HCT116 (cell line): ENCODE measurements around the gene GSKIP. TPM values are rescaled to one million over a fixed set of nuclear protein-coding genes. Genes with fewer than 3 reads are reported as not detected.
A peak's percentile ranks its signal among the peaks of the same experiment; 100 is the strongest.

Experiments
- ATAC-seq: fragments of 200-7000 bp; cut with Tn5 transposase; 2 replicates; pipeline ENCODE4 v1.9.1; 2020; ENCODE audit warnings: mild to moderate bottlenecking, moderate library complexity
- BruUV-seq: library from RNA; stranded (reverse); fragments of 400-500 nt; replicated peaks from 2 replicates; lab custom pipeline; 2021; lab: Mats Ljungman, UMichigan
- CTCF ChIA-PET: fragments of 300-600 bp; sonication (Branson Sonifier 250); formaldehyde crosslinking; loops from one replicate; lab custom pipeline; 2021; ENCODE audit warnings: antibody characterized with exemption; lab: Charles Lee
- POLR2A ChIA-PET: fragments of 300-600, 350-600 bp; sonication (Branson Sonifier 250); formaldehyde crosslinking; loops from one replicate; lab custom pipeline; 2021; ENCODE audit warnings: antibody characterized with exemption; lab: Charles Lee
- RAD21 ChIA-PET, 2 experiments: fragments of 300-600 bp; sonication (Branson Sonifier 250); formaldehyde crosslinking; loops; one replicate each; lab custom pipeline; 2023; ENCODE audit warnings: low total read pairs in 2 of 2; ENCODE audit not compliant: uncharacterized antibody in 2 of 2, unreplicated experiment in 2 of 2, low non-redundant PET in 1 of 2; lab: Charles Lee
- DNase-seq: peaks from one replicate; pipeline ENCODE4 v3.0.0-alpha.2; 2010; ENCODE audit warnings: low read depth, low spot score
- H2AFZ ChIP-seq: fragments of 200-600 bp; shearing (Covaris generic), sonication (generic); 2 replicates; pipeline ENCODE4 v1.6.1; 2017; ENCODE audit warnings: low read depth, mixed run types, mixed read lengths, antibody characterized with exemption, low read length; ENCODE audit not compliant: poor library complexity, severe bottlenecking
- H3K27ac ChIP-seq: 2 replicates; pipeline ENCODE4 v1.5.1; 2012; ENCODE audit warnings: low read depth, low read length
- H3K27me3 ChIP-seq: fragments of 200-600 bp; sonication (generic); 2 replicates; pipeline ENCODE4 v1.6.1; 2016; ENCODE audit warnings: mixed run types, low read length, mixed read lengths; ENCODE audit not compliant: insufficient read depth
- H3K36me3 ChIP-seq, 2 experiments: fragments of 200-500 bp in 1 of 2; fragments of 200-600 bp in 1 of 2; sonication (Bioruptor generic) in 1 of 2; sonication (generic) in 1 of 2; 2 replicates each; pipeline versions ENCODE4 v1.5.1 to v1.6.1; 2014 to 2016; ENCODE audit warnings: low read length in 2 of 2, inconsistent platforms in 1 of 2, mixed read lengths in 1 of 2, mixed run types in 1 of 2; ENCODE audit not compliant: insufficient read depth in 2 of 2, control insufficient read depth in 1 of 2
- H3K4me1 ChIP-seq, 2 experiments: fragments of 200-600 bp in 1 of 2; sonication (generic) in 1 of 2; 2 replicates each; pipeline versions ENCODE4 v1.5.1 to v1.6.1; 2012 to 2017; ENCODE audit warnings: low read length in 2 of 2, inconsistent platforms in 1 of 2, mild to moderate bottlenecking in 1 of 2, mixed read lengths in 1 of 2, mixed run types in 1 of 2, moderate library complexity in 1 of 2; ENCODE audit not compliant: insufficient read depth in 2 of 2, control insufficient read depth in 1 of 2
- H3K4me2 ChIP-seq: fragments of 200-600 bp; sonication (generic); 2 replicates; pipeline ENCODE4 v1.6.1; 2017; ENCODE audit warnings: mixed run types, low read length, mixed read lengths
- H3K4me3 ChIP-seq, 2 experiments: fragments of 200-600 bp in 1 of 2; sonication (generic) in 1 of 2; replicated peaks in 1 of 2; 2 replicates each; pipeline ENCODE4 v1.5.1; 2011 to 2016; ENCODE audit warnings: low read length in 2 of 2, control low read depth in 1 of 2, low read depth in 1 of 2, mild to moderate bottlenecking in 1 of 2, mixed read lengths in 1 of 2, mixed run types in 1 of 2
- H3K79me2 ChIP-seq: fragments of 200-600 bp; sonication (generic); 2 replicates; pipeline ENCODE4 v1.6.1; 2017; ENCODE audit warnings: mild to moderate bottlenecking, mixed run types, low read length, moderate library complexity, mixed read lengths; ENCODE audit not compliant: insufficient read depth
- H3K9ac ChIP-seq: fragments of 200-600 bp; sonication (generic); 2 replicates; pipeline ENCODE4 v1.6.1; 2016; ENCODE audit warnings: low read length, mixed read lengths
- H3K9me2 ChIP-seq: fragments of 200-600 bp; sonication (generic), shearing (Covaris generic); 2 replicates; pipeline ENCODE4 v1.6.1; 2017; ENCODE audit warnings: mixed run types, mild to moderate bottlenecking, moderate library complexity; ENCODE audit not compliant: insufficient read depth
- H3K9me3 ChIP-seq, 2 experiments: fragments of 200-500 bp in 1 of 2; fragments of 200-600 bp in 1 of 2; sonication (Bioruptor generic) in 1 of 2; sonication (generic) in 1 of 2; 2 replicates each; pipeline ENCODE4 v1.6.1; 2014 to 2017; ENCODE audit warnings: low read length in 2 of 2, mixed read lengths in 2 of 2, inconsistent platforms in 1 of 2, low read depth in 1 of 2, mild to moderate bottlenecking in 1 of 2, mixed run types in 1 of 2, moderate library complexity in 1 of 2; ENCODE audit not compliant: control insufficient read depth in 1 of 2, insufficient read depth in 1 of 2
- H4K20me1 ChIP-seq: fragments of 200-600 bp; sonication (generic), shearing (Covaris generic); 2 replicates; pipeline ENCODE4 v1.6.1; 2017; ENCODE audit warnings: mixed run types, mild to moderate bottlenecking, moderate library complexity; ENCODE audit not compliant: insufficient read depth
- CBX3 ChIP-seq: IDR thresholded peaks from 2 replicates; pipeline ENCODE4 v1.6.1; 2012; ENCODE audit warnings: low read depth
- ELF1 ChIP-seq: IDR thresholded peaks from 2 replicates; pipeline ENCODE4 v1.6.1; 2012; ENCODE audit warnings: low read depth, borderline replicate concordance
- FOSL1 ChIP-seq: IDR thresholded peaks from 2 replicates; pipeline ENCODE4 v1.6.1; 2012; ENCODE audit warnings: low read depth
- POLR2AphosphoS5 ChIP-seq: IDR thresholded peaks from 2 replicates; pipeline ENCODE4 v1.6.1; 2011; ENCODE audit warnings: mild to moderate bottlenecking, low read depth, low read length, moderate library complexity
- SIN3A ChIP-seq: IDR thresholded peaks from 2 replicates; pipeline ENCODE4 v1.6.1; 2012; ENCODE audit warnings: low read depth
- TCF7L2 ChIP-seq: IDR thresholded peaks from 2 replicates; pipeline ENCODE4 v1.7.0; 2011; ENCODE audit warnings: borderline replicate concordance, inconsistent platforms; ENCODE audit not compliant: insufficient read depth, insufficient read length; ENCODE audit errors: extremely low read depth
- ZFX ChIP-seq: fragments of 450-650 bp; IDR thresholded peaks from 2 replicates; pipeline ENCODE4 v1.6.1; 2017
- intact Hi-C: fragments of 100-400 bp; cut with micrococcal nuclease; formaldehyde crosslinking; loops from 2 replicates; pipeline ENCODE4 v1.10.0; 2022
- total RNA-seq: library from RNA; stranded (reverse); gene quantifications from one replicate; pipeline ENCODE4 v1.2.1, GENCODE V29; 2021; ENCODE audit not compliant: unreplicated experiment
- TF ChIP-seq, protein P1 (sequence below): IDR thresholded peaks from 2 replicates; pipeline ENCODE4 v1.6.1; 2012; ENCODE audit warnings: low read depth

The GSKIP gene
- total RNA-seq, 1 experiment from 2014 or later: 21.7 TPM

DNA sequence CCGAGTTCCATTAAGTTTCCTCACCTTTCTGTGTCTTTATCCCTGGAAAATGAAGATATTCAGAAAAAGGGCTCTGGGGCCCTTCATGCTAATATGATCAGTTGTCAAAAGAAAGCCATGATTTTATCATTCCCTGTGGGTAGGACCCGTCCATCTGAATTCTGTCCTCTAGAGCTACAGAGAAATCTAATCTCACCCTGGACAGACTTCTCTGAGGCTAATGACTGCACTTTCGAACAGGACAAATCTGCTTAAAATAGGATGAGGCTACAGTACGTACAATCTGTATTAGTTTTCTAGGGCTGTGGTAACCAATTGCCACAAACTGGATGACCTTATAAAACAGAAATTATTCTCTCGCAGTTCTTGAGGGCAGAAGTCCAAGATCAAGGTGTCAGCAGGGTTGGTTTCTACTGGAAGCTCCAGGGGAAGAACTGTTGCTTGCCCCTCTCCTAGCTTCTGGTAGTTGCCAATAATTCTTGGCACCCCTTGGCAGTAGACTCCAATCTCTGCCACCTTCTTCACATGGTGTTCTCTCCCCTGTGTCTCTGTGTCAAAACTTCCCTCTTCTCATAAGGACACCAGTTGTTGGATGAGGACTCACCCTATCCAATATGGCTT is 29.9 kb downstream of the GSKIP start:
- no peaks in the 10 kb centered on the region for H4K20me1 ChIP-seq
- H3K9me3 ChIP-seq: no peaks in the 10 kb centered on the region
- TF ChIP-seq ZFX: no peak
- TF ChIP-seq CBX3: no peak
- TF ChIP-seq SIN3A: no peak
- no peak for TF ChIP-seq FOSL1
- no peak for TF ChIP-seq TCF7L2
- TF ChIP-seq, protein P1, sequence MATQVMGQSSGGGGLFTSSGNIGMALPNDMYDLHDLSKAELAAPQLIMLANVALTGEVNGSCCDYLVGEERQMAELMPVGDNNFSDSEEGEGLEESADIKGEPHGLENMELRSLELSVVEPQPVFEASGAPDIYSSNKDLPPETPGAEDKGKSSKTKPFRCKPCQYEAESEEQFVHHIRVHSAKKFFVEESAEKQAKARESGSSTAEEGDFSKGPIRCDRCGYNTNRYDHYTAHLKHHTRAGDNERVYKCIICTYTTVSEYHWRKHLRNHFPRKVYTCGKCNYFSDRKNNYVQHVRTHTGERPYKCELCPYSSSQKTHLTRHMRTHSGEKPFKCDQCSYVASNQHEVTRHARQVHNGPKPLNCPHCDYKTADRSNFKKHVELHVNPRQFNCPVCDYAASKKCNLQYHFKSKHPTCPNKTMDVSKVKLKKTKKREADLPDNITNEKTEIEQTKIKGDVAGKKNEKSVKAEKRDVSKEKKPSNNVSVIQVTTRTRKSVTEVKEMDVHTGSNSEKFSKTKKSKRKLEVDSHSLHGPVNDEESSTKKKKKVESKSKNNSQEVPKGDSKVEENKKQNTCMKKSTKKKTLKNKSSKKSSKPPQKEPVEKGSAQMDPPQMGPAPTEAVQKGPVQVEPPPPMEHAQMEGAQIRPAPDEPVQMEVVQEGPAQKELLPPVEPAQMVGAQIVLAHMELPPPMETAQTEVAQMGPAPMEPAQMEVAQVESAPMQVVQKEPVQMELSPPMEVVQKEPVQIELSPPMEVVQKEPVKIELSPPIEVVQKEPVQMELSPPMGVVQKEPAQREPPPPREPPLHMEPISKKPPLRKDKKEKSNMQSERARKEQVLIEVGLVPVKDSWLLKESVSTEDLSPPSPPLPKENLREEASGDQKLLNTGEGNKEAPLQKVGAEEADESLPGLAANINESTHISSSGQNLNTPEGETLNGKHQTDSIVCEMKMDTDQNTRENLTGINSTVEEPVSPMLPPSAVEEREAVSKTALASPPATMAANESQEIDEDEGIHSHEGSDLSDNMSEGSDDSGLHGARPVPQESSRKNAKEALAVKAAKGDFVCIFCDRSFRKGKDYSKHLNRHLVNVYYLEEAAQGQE: no peak
- TF ChIP-seq POLR2AphosphoS5: no peak
- no peak for TF ChIP-seq ELF1
- no TSS peak for BruUV-seq
- no peaks in the 10 kb centered on the region for H3K9me2 ChIP-seq
- no peak overlapping the region for H3K27ac ChIP-seq
- H3K36me3 ChIP-seq: no peaks in the 10 kb centered on the region
- ATAC-seq (no peak), DNase-seq (no peak)
- ChIA-PET RAD21 (no interaction called here), CTCF (no interaction called here), POLR2A (no interaction called here)
- peaks cover 7 to 22% of the 10 kb centered on the region in 2 experiments; a peak in 3 of 4 replicates for H3K4me1 ChIP-seq
- no peaks in the 10 kb centered on the region for H3K27me3 ChIP-seq
- peak overlapping the region; percentile 100 for H3K4me2 ChIP-seq
- intact Hi-C loops: no loop called here
- peak overlapping the region; percentile 75; the same call in 1 of the 2 replicates for H3K9ac ChIP-seq
- no peaks in the 10 kb centered on the region for H3K79me2 ChIP-seq
- H2AFZ ChIP-seq: peak overlapping the region; percentile 38
- peak overlapping the region; percentile 79 to 97; a peak in 3 of 4 replicates for H3K4me3 ChIP-seq
